Tibial nerve (tissue), 4 donors: ENCODE measurements around the gene DNMT3A. TPM values are rescaled to one million over a fixed set of nuclear protein-coding genes. Genes with fewer than 3 reads are reported as not detected.

Source experiments
- DNase-seq, 2 donors: peaks; one replicate each; pipeline ENCODE4 v3.0.0-alpha.2; 2019; ENCODE audit warnings: low spot score in 2 of 2
- H3K27ac ChIP-seq, 4 donors: fragments of 200-600 bp; sonication (generic) in 3 of 4; one replicate each; pipeline ENCODE4 v1.5.1; 2017 to 2019; ENCODE audit warnings: mild to moderate bottlenecking in 1 of 4
- H3K27me3 ChIP-seq, 2 donors: fragments of 200-600 bp; sonication (generic) in 1 of 2; one replicate each; pipeline versions ENCODE4 v1.5.1 to v1.6.0; 2017 to 2019
- H3K36me3 ChIP-seq, 3 donors: fragments of 200-600 bp; sonication (generic); one replicate each; pipeline ENCODE4 v1.5.1; 2018 to 2019
- H3K4me1 ChIP-seq, 4 donors: fragments of 200-600 bp; sonication (generic) in 3 of 4; one replicate each; pipeline ENCODE4 v1.5.1; 2017 to 2019
- H3K4me3 ChIP-seq, 4 donors: fragments of 200-600 bp; sonication (generic) in 3 of 4; one replicate each; pipeline ENCODE4 v1.5.1; 2017 to 2019; ENCODE audit warnings: mild to moderate bottlenecking in 1 of 4, moderate library complexity in 1 of 4
- H3K9me3 ChIP-seq, 4 donors: fragments of 200-600 bp; sonication (generic) in 3 of 4; one replicate each; pipeline ENCODE4 v1.5.1; 2017 to 2019
- EP300 ChIP-seq, 2 donors: sonication (generic); formaldehyde crosslinking; IDR thresholded peaks; one replicate each; pipeline ENCODE4 v1.6.1; 2017; ENCODE audit warnings: antibody characterized with exemption in 2 of 2, mild to moderate bottlenecking in 1 of 2
- POLR2A ChIP-seq, 2 donors: fragments of 450-650 bp; IDR thresholded peaks; one replicate each; pipeline ENCODE4 v1.6.1; 2017; ENCODE audit warnings: antibody characterized with exemption in 2 of 2, mild to moderate bottlenecking in 2 of 2, moderate library complexity in 2 of 2
- WGBS, 2 donors: methylation state at CpG; one replicate each; pipeline ENCODE4 v1.1.5; 2018; 5-methylcytosine and 5-hydroxymethylcytosine counted together
- total RNA-seq, 4 donors: library from RNA; depleted of rRNA; stranded (reverse); fragments of >200 nt; gene quantifications; one replicate each; pipeline ENCODE4 v1.1.0, GENCODE V29; 2016
- TF ChIP-seq, protein P1 (sequence below), 5 experiments: fragments of 200-600 bp in 3 of 5; fragments of 450-650 bp in 2 of 5; sonication (generic) in 3 of 5; IDR thresholded peaks; one replicate each; pipeline ENCODE4 v1.5.1; 2016 to 2019; ENCODE audit warnings: antibody characterized with exemption in 5 of 5, mild to moderate bottlenecking in 3 of 5, moderate library complexity in 2 of 5

The DNMT3A gene
- total RNA-seq, 4 donors from 2014 or later = 17.4 to 28.4 (median 25.0) TPM

DNA sequence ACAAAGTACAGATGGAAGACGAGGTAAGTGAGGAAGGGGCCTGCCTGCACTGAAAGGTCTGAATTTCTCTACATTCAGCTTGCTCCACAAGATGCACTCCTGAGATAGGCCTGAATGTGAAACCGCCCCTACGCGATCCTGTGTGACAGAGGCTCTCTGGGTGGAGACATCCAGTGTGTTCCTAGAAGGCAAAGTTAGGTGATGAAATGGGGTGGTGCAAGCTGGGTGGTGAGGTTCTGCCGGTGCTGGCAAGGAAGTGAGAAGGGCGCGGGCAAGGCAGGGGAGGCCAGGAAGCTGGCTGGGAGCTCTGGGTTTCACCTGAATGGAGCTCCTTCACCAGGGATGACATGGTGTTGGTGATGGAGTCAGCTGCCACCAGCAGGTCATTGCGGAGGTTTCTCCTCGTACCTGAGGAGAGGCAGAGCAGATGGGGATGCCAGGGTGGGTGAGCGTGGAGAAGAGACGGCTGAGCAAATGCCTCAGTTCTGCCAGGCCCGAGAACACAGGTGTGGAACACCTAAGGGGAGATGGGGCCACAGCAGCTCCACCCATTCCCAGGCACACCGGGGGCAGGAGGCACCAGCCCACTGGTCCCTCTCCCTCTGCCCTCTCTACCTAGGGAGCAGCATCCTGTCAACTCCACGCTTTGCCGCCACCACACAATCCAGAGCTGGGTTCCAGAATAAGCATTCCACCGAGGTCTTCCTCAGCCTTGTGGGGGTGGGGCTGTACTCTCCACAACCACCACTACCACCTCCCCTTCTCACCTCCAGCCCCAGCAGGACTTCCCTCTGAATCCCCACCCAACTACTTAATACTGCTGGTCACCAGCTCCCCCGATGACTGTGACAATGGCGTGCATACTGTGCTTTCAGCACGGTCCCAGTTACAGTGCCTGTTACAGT, 45.5 kb upstream of the DNMT3A start:
- Histone ChIP-seq H3K36me3 (peaks cover 0 to 20% (median 0%) of the 10 kb centered on the region in 3 donors), H3K27me3 (no peaks in the 10 kb centered on the region), H3K4me3 (no peak overlapping the region), H3K4me1 (no peaks in the 10 kb centered on the region), H3K27ac (no peak overlapping the region), H3K9me3 (no peaks in the 10 kb centered on the region)
- no peak for DNase-seq
- TF ChIP-seq, protein P1, sequence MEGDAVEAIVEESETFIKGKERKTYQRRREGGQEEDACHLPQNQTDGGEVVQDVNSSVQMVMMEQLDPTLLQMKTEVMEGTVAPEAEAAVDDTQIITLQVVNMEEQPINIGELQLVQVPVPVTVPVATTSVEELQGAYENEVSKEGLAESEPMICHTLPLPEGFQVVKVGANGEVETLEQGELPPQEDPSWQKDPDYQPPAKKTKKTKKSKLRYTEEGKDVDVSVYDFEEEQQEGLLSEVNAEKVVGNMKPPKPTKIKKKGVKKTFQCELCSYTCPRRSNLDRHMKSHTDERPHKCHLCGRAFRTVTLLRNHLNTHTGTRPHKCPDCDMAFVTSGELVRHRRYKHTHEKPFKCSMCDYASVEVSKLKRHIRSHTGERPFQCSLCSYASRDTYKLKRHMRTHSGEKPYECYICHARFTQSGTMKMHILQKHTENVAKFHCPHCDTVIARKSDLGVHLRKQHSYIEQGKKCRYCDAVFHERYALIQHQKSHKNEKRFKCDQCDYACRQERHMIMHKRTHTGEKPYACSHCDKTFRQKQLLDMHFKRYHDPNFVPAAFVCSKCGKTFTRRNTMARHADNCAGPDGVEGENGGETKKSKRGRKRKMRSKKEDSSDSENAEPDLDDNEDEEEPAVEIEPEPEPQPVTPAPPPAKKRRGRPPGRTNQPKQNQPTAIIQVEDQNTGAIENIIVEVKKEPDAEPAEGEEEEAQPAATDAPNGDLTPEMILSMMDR (IDR thresholded peaks at IDR 0.05) = no peak
- TF ChIP-seq EP300 (IDR thresholded peaks at IDR 0.05) (no peak), POLR2A (IDR thresholded peaks at IDR 0.05) (no peak)
- 93 to 96% methylated on average over 18 to 19 of the region's 19 CpGs for WGBS, 2 donors

DNA sequence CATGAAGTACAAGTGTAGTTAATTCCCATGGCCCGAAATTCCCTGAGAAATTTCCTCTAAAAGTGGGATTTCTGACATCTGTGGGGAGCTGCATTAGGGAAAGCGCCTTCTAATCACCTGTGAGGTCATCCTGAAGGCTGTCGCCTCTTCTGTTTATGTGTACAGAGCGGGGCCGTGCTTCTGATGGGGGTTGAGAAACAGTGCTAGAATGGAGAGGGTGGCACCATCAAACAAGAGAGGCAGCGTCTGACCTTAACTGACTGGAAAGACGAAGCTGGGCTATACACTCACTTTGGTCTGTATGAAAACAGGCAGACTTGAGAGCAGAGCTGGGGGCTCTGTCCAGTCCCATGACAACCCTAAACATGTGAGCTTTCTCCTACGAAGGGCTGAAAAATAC, 44.2 kb upstream of the DNMT3A start:
- Histone ChIP-seq H3K4me1 (peaks cover 0 to 5% (median 0%) of the 10 kb centered on the region in 4 donors), H3K27ac (no peak overlapping the region), H3K9me3 (no peaks in the 10 kb centered on the region), H3K36me3 (peaks cover 0 to 20% (median 0%) of the 10 kb centered on the region in 3 donors), H3K4me3 (no peak overlapping the region), H3K27me3 (no peaks in the 10 kb centered on the region)
- 89 to 91% methylated on average over 8 of the region's 8 CpGs for WGBS, 2 donors
- DNase-seq = no peak
- TF ChIP-seq, protein P1 (IDR thresholded peaks at IDR 0.05) = no peak
- no peak for TF ChIP-seq EP300 (IDR thresholded peaks at IDR 0.05)
- TF ChIP-seq POLR2A (IDR thresholded peaks at IDR 0.05) = no peak

DNA sequence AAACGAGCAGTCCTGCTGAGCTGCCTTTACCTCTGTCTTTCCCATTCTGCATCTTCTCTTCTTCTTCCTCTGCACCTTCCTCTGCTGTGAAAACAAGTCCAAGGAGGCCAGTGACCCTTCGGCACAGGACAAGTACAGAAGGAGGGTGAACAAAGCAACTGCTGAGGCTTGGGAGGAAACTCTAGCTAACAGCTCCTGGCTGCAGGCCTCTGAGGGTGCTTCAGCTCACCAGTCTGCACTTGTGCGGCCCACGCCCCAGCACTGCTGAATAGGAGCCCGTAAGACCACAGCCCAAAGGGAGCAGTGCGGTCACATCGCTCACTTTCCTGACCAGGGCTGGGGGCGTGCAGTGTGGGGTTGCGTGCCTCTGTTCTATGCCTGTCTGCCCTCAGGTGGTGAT, 42.1 kb upstream of the DNMT3A start:
- Histone ChIP-seq H3K36me3 (peaks cover 0 to 20% (median 0%) of the 10 kb centered on the region in 3 donors), H3K4me1 (peaks cover 0 to 8% (median 0%) of the 10 kb centered on the region in 4 donors), H3K27me3 (no peaks in the 10 kb centered on the region), H3K4me3 (no peak overlapping the region), H3K9me3 (no peaks in the 10 kb centered on the region), H3K27ac (no peak overlapping the region)
- TF ChIP-seq, protein P1 (IDR thresholded peaks at IDR 0.05) = no peak
- TF ChIP-seq EP300 (IDR thresholded peaks at IDR 0.05) = no peak
- no peak for TF ChIP-seq POLR2A (IDR thresholded peaks at IDR 0.05)
- WGBS, 2 donors = 94 to 97% methylated on average over 9 of the region's 9 CpGs
- no peak for DNase-seq

DNA sequence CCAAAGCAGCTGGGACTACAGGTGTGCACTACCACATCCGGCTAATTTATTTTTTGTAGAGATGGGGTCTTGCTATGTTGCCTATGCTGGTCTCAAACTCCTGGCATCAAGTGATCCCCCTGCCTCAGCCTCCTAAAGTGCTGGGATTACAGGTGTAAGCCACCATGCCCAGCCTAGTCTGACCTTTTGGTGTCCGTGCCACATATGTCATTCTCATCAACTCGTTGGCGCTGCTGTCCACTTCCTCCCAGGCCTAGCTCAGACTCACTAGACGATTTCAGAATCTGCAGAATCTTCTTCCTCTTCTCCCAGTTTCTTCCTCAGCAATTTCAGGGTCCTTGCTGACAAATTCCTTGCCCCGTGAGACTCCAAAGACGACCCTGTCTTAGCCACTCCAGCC, 39.8 kb upstream of the DNMT3A start:
- no peak for DNase-seq
- Histone ChIP-seq H3K4me3 (no peak overlapping the region), H3K36me3 (peaks cover 0 to under 1% (median 0%) of the 10 kb centered on the region in 3 donors), H3K4me1 (peaks cover 0 to 22% (median 9%) of the 10 kb centered on the region in 4 donors), H3K27me3 (no peaks in the 10 kb centered on the region), H3K27ac (no peak overlapping the region), H3K9me3 (no peaks in the 10 kb centered on the region)
- TF ChIP-seq EP300 (IDR thresholded peaks at IDR 0.05) (no peak), POLR2A (IDR thresholded peaks at IDR 0.05) (no peak)
- TF ChIP-seq, protein P1 (IDR thresholded peaks at IDR 0.05) = no peak
- WGBS, 2 donors = 77 to 86% methylated on average over 7 of the region's 7 CpGs
